Measurements from ENCODE around the gene DOHH.
"Not testable (repeated sequence)": the region's sequence is repeated elsewhere in the genome, so short reads cannot be mapped to it uniquely, and the experiment has no call there.

The DOHH gene

GRCh38 chr19:3451451-3451866, 49.0 kb downstream of the DOHH start:
- Histone ChIP-seq H3K4me3 (IDR thresholded peaks at IDR 0.05; ENCODE audit: insufficient read depth, low read depth, low read length) (no peak overlapping the region), H3K36me3 (ENCODE audit: insufficient read depth) (no peaks in the 10 kb centered on the region), H3K9ac (no peak overlapping the region), H3K27me3 (ENCODE audit: insufficient read depth, low read depth) (no peaks in the 10 kb centered on the region), H3K27ac (no peak overlapping the region), H3K79me2 (ENCODE audit: insufficient read depth, low read depth) (no peaks in the 10 kb centered on the region), H4K20me1 (ENCODE audit: insufficient read depth) (no peaks in the 10 kb centered on the region), H2AFZ (ENCODE audit: low read depth) (no peak overlapping the region), H3K4me1 (ENCODE audit: low read depth, poor library complexity, severe bottlenecking) (peaks cover 17% of the 10 kb centered on the region), H3K4me2 (no peak overlapping the region)
- TF ChIP-seq, protein P1, sequence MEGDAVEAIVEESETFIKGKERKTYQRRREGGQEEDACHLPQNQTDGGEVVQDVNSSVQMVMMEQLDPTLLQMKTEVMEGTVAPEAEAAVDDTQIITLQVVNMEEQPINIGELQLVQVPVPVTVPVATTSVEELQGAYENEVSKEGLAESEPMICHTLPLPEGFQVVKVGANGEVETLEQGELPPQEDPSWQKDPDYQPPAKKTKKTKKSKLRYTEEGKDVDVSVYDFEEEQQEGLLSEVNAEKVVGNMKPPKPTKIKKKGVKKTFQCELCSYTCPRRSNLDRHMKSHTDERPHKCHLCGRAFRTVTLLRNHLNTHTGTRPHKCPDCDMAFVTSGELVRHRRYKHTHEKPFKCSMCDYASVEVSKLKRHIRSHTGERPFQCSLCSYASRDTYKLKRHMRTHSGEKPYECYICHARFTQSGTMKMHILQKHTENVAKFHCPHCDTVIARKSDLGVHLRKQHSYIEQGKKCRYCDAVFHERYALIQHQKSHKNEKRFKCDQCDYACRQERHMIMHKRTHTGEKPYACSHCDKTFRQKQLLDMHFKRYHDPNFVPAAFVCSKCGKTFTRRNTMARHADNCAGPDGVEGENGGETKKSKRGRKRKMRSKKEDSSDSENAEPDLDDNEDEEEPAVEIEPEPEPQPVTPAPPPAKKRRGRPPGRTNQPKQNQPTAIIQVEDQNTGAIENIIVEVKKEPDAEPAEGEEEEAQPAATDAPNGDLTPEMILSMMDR (conservative IDR thresholded peaks at IDR 0.05; ENCODE audit: low read depth, low read length) = no peak

- H3K79me2 ChIP-seq (ENCODE audit: insufficient read depth, low read depth) = no peaks in the 10 kb centered on the region
- no peaks in the 10 kb centered on the region for H3K36me3 ChIP-seq (ENCODE audit: insufficient read depth)
- H3K4me1 ChIP-seq (ENCODE audit: low read depth, poor library complexity, severe bottlenecking) = peaks cover 12% of the 10 kb centered on the region
- H2AFZ ChIP-seq (ENCODE audit: low read depth) = no peak overlapping the region
- H3K27ac ChIP-seq = no peak overlapping the region; the same call in 1 of the 2 replicates
- H3K4me3 ChIP-seq (IDR thresholded peaks at IDR 0.05; ENCODE audit: insufficient read depth, low read depth, low read length) = no peak overlapping the region
- no peak overlapping the region for H3K9ac ChIP-seq
- TF ChIP-seq, protein P1 (conservative IDR thresholded peaks at IDR 0.05; ENCODE audit: low read depth, low read length) = no peak
- no peaks in the 10 kb centered on the region for H3K27me3 ChIP-seq (ENCODE audit: insufficient read depth, low read depth)
- H3K4me2 ChIP-seq = no peak overlapping the region
- no peaks in the 10 kb centered on the region for H4K20me1 ChIP-seq (ENCODE audit: insufficient read depth)
Measured at GRCh38 chr19:3450796-3451411, 49.6 kb downstream of the DOHH start.

DNA sequence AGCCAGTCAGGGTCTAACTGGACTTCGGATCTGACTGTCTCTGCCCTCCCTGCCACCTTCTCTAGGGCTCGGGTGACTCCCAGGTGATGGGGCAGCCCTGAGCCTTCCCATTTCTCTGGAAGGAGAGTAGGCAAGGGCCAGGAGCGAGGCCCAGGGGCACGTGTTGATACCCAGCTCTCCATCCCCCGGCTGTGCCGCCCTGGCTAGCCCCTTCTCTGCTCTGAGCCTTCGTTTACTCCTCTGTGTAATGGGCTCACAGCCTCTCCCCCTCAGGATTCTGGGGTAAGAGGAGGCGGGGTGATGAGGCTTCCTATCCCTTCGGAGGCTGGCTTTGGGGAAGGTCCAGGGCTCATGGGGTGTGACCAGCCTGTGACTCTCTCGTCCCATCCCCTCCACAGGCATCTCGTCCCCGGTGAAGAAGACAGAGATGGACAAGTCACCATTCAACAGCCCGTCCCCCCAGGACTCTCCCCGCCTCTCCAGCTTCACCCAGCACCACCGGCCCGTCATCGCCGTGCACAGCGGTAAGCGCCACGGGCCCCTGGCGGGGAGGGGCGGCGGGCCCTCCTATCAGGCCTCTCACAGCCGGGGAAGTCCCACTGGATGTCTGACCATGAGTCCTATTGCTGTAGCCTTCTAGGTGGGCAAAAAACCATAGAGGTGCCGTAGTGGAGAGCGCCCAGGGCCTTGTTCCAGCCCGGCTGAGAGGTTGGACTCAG, 51.7 kb downstream of the DOHH start:
- no peak overlapping the region for H3K9ac ChIP-seq
- no peaks in the 10 kb centered on the region for H3K36me3 ChIP-seq (ENCODE audit: insufficient read depth)
- peaks cover 10% of the 10 kb centered on the region for H3K4me1 ChIP-seq (ENCODE audit: low read depth, poor library complexity, severe bottlenecking)
- no peak overlapping the region for H3K4me2 ChIP-seq
- no peak overlapping the region for H2AFZ ChIP-seq (ENCODE audit: low read depth)
- TF ChIP-seq, protein P1 (conservative IDR thresholded peaks at IDR 0.05; ENCODE audit: low read depth, low read length) = no peak
- no peaks in the 10 kb centered on the region for H3K27me3 ChIP-seq (ENCODE audit: insufficient read depth, low read depth)
- H4K20me1 ChIP-seq (ENCODE audit: insufficient read depth) = no peaks in the 10 kb centered on the region
- no peak overlapping the region for H3K4me3 ChIP-seq (IDR thresholded peaks at IDR 0.05; ENCODE audit: insufficient read depth, low read depth, low read length)
- no peaks in the 10 kb centered on the region for H3K79me2 ChIP-seq (ENCODE audit: insufficient read depth, low read depth)
- no peak overlapping the region for H3K27ac ChIP-seq

- not testable (repeated sequence) for H3K79me2 ChIP-seq (ENCODE audit: insufficient read depth, low read depth); H3K4me1 ChIP-seq (ENCODE audit: low read depth, poor library complexity, severe bottlenecking)
Measured at GRCh38 chr19:3446657-3447056, 53.8 kb downstream of the DOHH start.

DNA sequence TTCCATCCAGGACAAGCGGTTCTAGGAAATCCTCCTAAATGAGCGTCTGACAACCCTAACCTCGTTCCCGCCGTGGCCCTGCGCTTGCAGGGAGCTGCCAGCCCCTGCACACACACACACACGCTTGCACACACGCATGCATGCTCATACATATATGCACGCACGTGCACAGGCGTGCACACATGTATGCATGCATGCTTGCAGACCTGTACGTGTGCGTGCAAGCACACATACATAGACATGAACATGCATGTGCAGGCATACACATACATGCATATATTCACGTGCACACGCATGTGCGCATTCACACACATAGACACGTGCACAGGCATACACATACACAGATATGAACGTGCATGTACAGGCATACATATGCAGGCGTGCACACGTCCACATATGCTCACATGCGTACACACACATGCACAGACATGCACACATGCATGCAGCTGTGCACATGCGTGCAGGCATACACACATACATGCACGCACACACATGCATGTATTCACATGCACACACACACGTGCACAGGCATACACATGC, 55.7 kb downstream of the DOHH start:
- Histone ChIP-seq H3K9ac (no peak overlapping the region), H3K27ac (no peak overlapping the region), H3K36me3 (ENCODE audit: insufficient read depth) (no peaks in the 10 kb centered on the region), H3K27me3 (ENCODE audit: insufficient read depth, low read depth) (no peaks in the 10 kb centered on the region), H3K4me1 (ENCODE audit: low read depth, poor library complexity, severe bottlenecking) (no peaks in the 10 kb centered on the region), H3K4me2 (no peak overlapping the region), H3K4me3 (IDR thresholded peaks at IDR 0.05; ENCODE audit: insufficient read depth, low read depth, low read length) (no peak overlapping the region), H3K79me2 (ENCODE audit: insufficient read depth, low read depth) (no peaks in the 10 kb centered on the region), H4K20me1 (ENCODE audit: insufficient read depth) (no peaks in the 10 kb centered on the region), H2AFZ (ENCODE audit: low read depth) (no peak overlapping the region)
- TF ChIP-seq, protein P1 (conservative IDR thresholded peaks at IDR 0.05; ENCODE audit: low read depth, low read length) = no peak

More at GRCh38 chr19:3446657-3447056, 53.8 kb downstream of the DOHH start:
- not testable (repeated sequence) for H2AFZ ChIP-seq (ENCODE audit: low read depth); H4K20me1 ChIP-seq (ENCODE audit: insufficient read depth); H3K9ac ChIP-seq; H3K27me3 ChIP-seq (ENCODE audit: insufficient read depth, low read depth); H3K4me3 ChIP-seq (IDR thresholded peaks at IDR 0.05; ENCODE audit: insufficient read depth, low read depth, low read length); H3K27ac ChIP-seq; H3K4me2 ChIP-seq; H3K36me3 ChIP-seq (ENCODE audit: insufficient read depth)

Data from KMS-11 (cell line).